Esophagus squamous epithelium (tissue), 5 donors: ENCODE results near the gene CCL20. TPM values are rescaled to one million over a fixed set of nuclear protein-coding genes. Genes with fewer than 3 reads are reported as not detected.
A peak's percentile ranks its signal among the peaks of the same experiment; 100 is the strongest.
"Not testable (repeated sequence)": the region's sequence is repeated elsewhere in the genome, so short reads cannot be mapped to it uniquely, and the experiment has no call there.

Source experiments
- DNase-seq: peaks from one replicate; lab custom pipeline; 2025; lab: John Stamatoyannopoulos, UW
- H3K27ac ChIP-seq, 4 donors: fragments of 200-600 bp; sonication (generic); one replicate each; pipeline ENCODE4 v1.5.1; 2016 to 2019; ENCODE audit warnings: mild to moderate bottlenecking in 1 of 4
- H3K27me3 ChIP-seq, 4 donors: fragments of 200-600 bp; sonication (generic); 1 replicate in 3 of 4; 2 replicates in 1 of 4; pipeline versions ENCODE4 v1.5.1 to v1.6.0; 2017 to 2021; ENCODE audit warnings: antibody characterized with exemption in 1 of 4
- H3K36me3 ChIP-seq, 3 donors: fragments of 200-600 bp; sonication (generic); one replicate each; pipeline ENCODE4 v1.5.1; 2016 to 2019
- H3K4me1 ChIP-seq, 3 donors: fragments of 200-600 bp; sonication (generic); one replicate each; pipeline ENCODE4 v1.5.1; 2017 to 2019
- H3K4me3 ChIP-seq, 4 donors: fragments of 200-600 bp; sonication (generic); 1 replicate in 3 of 4; 2 replicates in 1 of 4; pipeline ENCODE4 v1.5.1; 2016 to 2019; ENCODE audit warnings: mild to moderate bottlenecking in 2 of 4, moderate library complexity in 1 of 4
- H3K9me3 ChIP-seq, 3 donors: fragments of 200-600 bp; sonication (generic); one replicate each; pipeline ENCODE4 v1.5.1; 2016 to 2019
- CTCF ChIP-seq, 6 experiments: fragments of 450-650 bp in 4 of 6; fragments of 200-600 bp in 2 of 6; sonication (generic) in 2 of 6; IDR thresholded peaks; one replicate each; pipeline ENCODE4 v1.5.1; 2016 to 2019; ENCODE audit warnings: antibody characterized with exemption in 6 of 6, mild to moderate bottlenecking in 4 of 6, moderate library complexity in 4 of 6
- POLR2A ChIP-seq, 4 donors: fragments of 450-650 bp; IDR thresholded peaks; one replicate each; pipeline ENCODE4 v1.6.1; 2017; ENCODE audit warnings: antibody characterized with exemption in 4 of 4, mild to moderate bottlenecking in 4 of 4, moderate library complexity in 3 of 4
- WGBS, 2 donors: methylation state at CpG; one replicate each; pipeline ENCODE4 v1.1.5; 2018; 5-methylcytosine and 5-hydroxymethylcytosine counted together
- intact Hi-C: fragments of 100-400 bp; cut with DNase I; formaldehyde crosslinking; loops from one replicate; pipeline ENCODE4 v1.15.0; 2022
- total RNA-seq, 4 donors: library from RNA; depleted of rRNA; stranded (reverse); fragments of >200 nt; gene quantifications; one replicate each; pipeline ENCODE4 v1.1.0, GENCODE V29; 2016
- donor health status: DM: yes; HTN: yes; CAD: no.

The CCL20 gene
- total RNA-seq, 4 donors from 2014 or later: 1.9 to 57.2 (median 8.5) TPM

GRCh38 chr2:227788561-227789018, 25.1 kb upstream of the CCL20 start:
- no peak for DNase-seq
- Histone ChIP-seq H3K27ac (peak overlapping the region in 3 of 4 donors; percentile 20 to 64 (median 63)), H3K27me3 (no peaks in the 10 kb centered on the region), H3K4me3 (no peak overlapping the region), H3K4me1 (peaks cover 0 to 29% (median 4%) of the 10 kb centered on the region in 3 donors), H3K9me3 (no peaks in the 10 kb centered on the region), H3K36me3 (no peaks in the 10 kb centered on the region)
- intact Hi-C loops: no loop called here
- TF ChIP-seq POLR2A (IDR thresholded peaks at IDR 0.05) (no peak), CTCF (IDR thresholded peaks at IDR 0.05) (no peak)
- WGBS, 2 donors: 35 to 40% methylated on average over 4 of the region's 4 CpGs

GRCh38 chr2:227789803-227790202, 23.8 kb upstream of the CCL20 start:
- Histone ChIP-seq H3K4me3 (no peak overlapping the region), H3K36me3 (no peaks in the 10 kb centered on the region), H3K27me3 (no peaks in the 10 kb centered on the region), H3K27ac (no peak overlapping the region), H3K9me3 (no peaks in the 10 kb centered on the region), H3K4me1 (peaks cover 0 to 29% (median 4%) of the 10 kb centered on the region in 3 donors)
- no peak for DNase-seq
- intact Hi-C loops: no loop called here
- whole genome bisulfite sequencing, 2 donors: 51 to 67% methylated on average over 4 of the region's 4 CpGs
- TF ChIP-seq CTCF (IDR thresholded peaks at IDR 0.05): no peak
- TF ChIP-seq POLR2A (IDR thresholded peaks at IDR 0.05): no peak

GRCh38 chr2:227793148-227793712, 20.4 kb upstream of the CCL20 start:
- no peak overlapping the region for H3K27ac ChIP-seq
- intact Hi-C loops: no loop called here
- H3K36me3 ChIP-seq: no peaks in the 10 kb centered on the region
- TF ChIP-seq POLR2A (IDR thresholded peaks at IDR 0.05) (no peak), CTCF (IDR thresholded peaks at IDR 0.05) (no peak)
- no peak for DNase-seq
- H3K4me3 ChIP-seq: no peak overlapping the region
- 80 to 85% methylated on average over 5 of the region's 5 CpGs for WGBS, 2 donors
- peaks cover 0 to 25% (median 4%) of the 10 kb centered on the region in 3 donors for H3K4me1 ChIP-seq
- H3K27me3 ChIP-seq: no peaks in the 10 kb centered on the region
- no peaks in the 10 kb centered on the region for H3K9me3 ChIP-seq

GRCh38 chr2:227796045-227796711, 17.5 kb upstream of the CCL20 start:
- Histone ChIP-seq H3K27me3 (no peaks in the 10 kb centered on the region), H3K27ac (peak overlapping the region in 1 of 4 donors; percentile 8), H3K4me3 (no peak overlapping the region), H3K36me3 (no peaks in the 10 kb centered on the region), H3K9me3 (no peaks in the 10 kb centered on the region), H3K4me1 (peaks cover 0 to 11% (median 0%) of the 10 kb centered on the region in 3 donors)
- TF ChIP-seq POLR2A (IDR thresholded peaks at IDR 0.05): no peak
- TF ChIP-seq CTCF (IDR thresholded peaks at IDR 0.05): no peak
- DNase-seq: no peak
- intact Hi-C loops: no loop called here
- WGBS, 2 donors: 44 to 51% methylated on average over 12 of the region's 12 CpGs

GRCh38 chr2:227796768-227797167, 16.9 kb upstream of the CCL20 start:
- DNase-seq, H3K27me3 ChIP-seq, intact Hi-C loops, H3K4me3 ChIP-seq, H3K36me3 ChIP-seq, H3K9me3 ChIP-seq: not testable (repeated sequence)
- WGBS, 2 donors: 72 to 89% methylated on average over 4 to 5 of the region's 5 CpGs
- Histone ChIP-seq H3K4me1 (peaks cover 0 to 13% (median 0%) of the 10 kb centered on the region in 3 donors), H3K27ac (peak overlapping the region in 1 of 4 donors; percentile 8)
